Heart left ventricle (tissue), 16 donors: Measurements from ENCODE around the gene NUDT14. TPM values are rescaled to one million over a fixed set of nuclear protein-coding genes. Genes with fewer than 3 reads are reported as not detected.
A peak's percentile ranks its signal among the peaks of the same experiment; 100 is the strongest.

ENCODE experiments used
- ATAC-seq, 4 donors: fragments of 200-7000 bp; cut with Tn5 transposase; one replicate each; pipeline ENCODE4 v1.9.1; 2020 to 2022; ENCODE audit warnings: moderate library complexity in 4 of 4, mild to moderate bottlenecking in 3 of 4, moderate number of reproducible peaks in 1 of 4
- DNase-seq, 5 donors: peaks; one replicate each; pipeline ENCODE4 v3.0.0-alpha.2; 2020
- H3K27ac ChIP-seq, 12 donors: fragments of 200-600 bp; sonication (generic) in 4 of 12; one replicate each; pipeline versions ENCODE4 v1.5.0 to v1.8.0; 2016 to 2022; ENCODE audit warnings: mild to moderate bottlenecking in 2 of 12
- H3K27me3 ChIP-seq, 9 donors: fragments of 200-600 bp; sonication (generic) in 2 of 9; one replicate each; pipeline versions ENCODE4 v1.5.1 to v1.8.0; 2016 to 2022; ENCODE audit warnings: mild to moderate bottlenecking in 3 of 9
- H3K36me3 ChIP-seq, 9 donors: fragments of 200-600 bp; sonication (generic) in 2 of 9; one replicate each; pipeline versions ENCODE4 v1.5.0 to v1.8.0; 2018 to 2022; ENCODE audit warnings: mild to moderate bottlenecking in 2 of 9
- H3K4me1 ChIP-seq, 12 donors: fragments of 200-600 bp; sonication (generic) in 4 of 12; one replicate each; pipeline versions ENCODE4 v1.5.0 to v1.8.0; 2016 to 2022; ENCODE audit warnings: mild to moderate bottlenecking in 3 of 12
- H3K4me3 ChIP-seq, 12 donors: fragments of 200-600 bp; sonication (generic) in 4 of 12; one replicate each; pipeline versions ENCODE4 v1.5.0 to v1.8.0; 2017 to 2022; ENCODE audit warnings: mild to moderate bottlenecking in 9 of 12, moderate library complexity in 4 of 12
- H3K9me3 ChIP-seq, 12 donors: fragments of 200-600 bp; sonication (generic) in 4 of 12; one replicate each; pipeline versions ENCODE4 v1.5.0 to v1.8.0; 2016 to 2022; ENCODE audit warnings: mild to moderate bottlenecking in 1 of 12
- POLR2A ChIP-seq, 2 donors: fragments of 450-650 bp; IDR thresholded peaks; one replicate each; pipeline ENCODE4 v1.6.1; 2017; ENCODE audit warnings: antibody characterized with exemption in 2 of 2, mild to moderate bottlenecking in 2 of 2, moderate library complexity in 2 of 2
- WGBS, 4 donors: extraction: QIAGEN DNeasy Blood & Tissue Kit in 2 of 4; methylation state at CpG; one replicate each; pipeline versions ENCODE4 v1.1.5 to v1.1.7; 2013 to 2018; 5-methylcytosine and 5-hydroxymethylcytosine counted together
- intact Hi-C, 10 donors: fragments of 100-400 bp; cut with DNase I; formaldehyde crosslinking; loops; one replicate each; pipeline versions ENCODE4 v1.11.1 to v1.14.2; 2022
- polyA plus RNA-seq, 2 donors: library from polyadenylated mRNA; stranded (reverse); fragments of 200-250 nt; gene quantifications; one replicate each; pipeline ENCODE4 v1.2.3, GENCODE V29; 2013
- total RNA-seq, 9 donors: library from RNA; depleted of rRNA in 2 of 9; stranded (reverse); fragments of >200 nt in 2 of 9; fragmentation: NEBNext Ultra II Directional in 3 of 9; extraction: Animal tissue kit (Norgen Biotek cat#: 25700) in 3 of 9; gene quantifications; one replicate each; pipeline versions ENCODE4 v1.1.0 to v1.2.4, GENCODE V29; 2016 to 2023
- TF ChIP-seq, protein P1 (sequence below), 12 donors: fragments of 200-600 bp; sonication (generic) in 4 of 12; IDR thresholded peaks; one replicate each; pipeline versions ENCODE4 v1.5.0 to v1.8.0; 2018 to 2022; ENCODE audit warnings: antibody characterized with exemption in 12 of 12, mild to moderate bottlenecking in 5 of 12
- donor health status: ischemic (EF 13 %, LVEDD 7.1; RV severe dilation, severe dysfunction).
- donor health status: healthy with polysubstance abuse.
- donor health status: DM: no; HTN: yes; CAD: no.
- donor health status: DM: no; HTN: no; CAD: no.
- donor health status: ischemic (EF 25% LVEDD 6.9; RV normal size, moderate dysfunction).
- donor health status: ischemic (EF 25% LVEDD 5.7; RV mildly dilated, moderate dysfunction).
- donor health status: healthy.
- donor health status: DM: yes; HTN: yes; CAD: no.
- donor health status: ischemic (EF 35%, LVEDD 5.7; RV mildly dilated, moderate dysfunction).
- donor health status: nonischemic (EF 11% LVEDD 7.7; RV severe dilation, severe dysfunction).
- donor health status: DM: yes; HTN: yes; CAD: no.
- donor health status: PGD.
- donor health status: ischemic (EF 29% LVEDD 5.4; RV normal size, mild dysfunction).
- donor health status: nonischemic (EF 23%, LVEDD 6.1; RV moderate dilation, normal function).

The NUDT14 gene
- total and polyA plus RNA-seq, 11 donors: 14.3 to 48.9 (median 23.8) TPM

DNA sequence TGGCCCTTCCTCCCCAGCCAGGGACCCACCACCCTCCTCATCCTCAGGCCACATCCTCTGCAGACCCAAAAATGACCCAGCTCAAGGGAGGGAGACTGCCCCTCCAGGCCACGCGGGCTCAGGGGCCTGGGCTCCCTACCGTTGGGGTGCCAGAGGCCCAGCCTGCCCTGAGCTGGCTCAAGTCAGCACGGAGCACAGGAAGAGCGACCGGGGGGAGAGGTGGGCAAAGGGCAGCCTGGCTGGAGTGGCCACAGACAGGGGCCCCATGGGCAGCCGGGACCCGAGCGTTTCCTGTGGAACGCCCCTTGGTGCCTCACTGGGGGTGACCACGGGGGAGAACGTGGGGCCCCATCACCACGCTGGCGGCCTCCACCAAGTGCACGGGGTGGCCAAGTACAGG lies 23.2 kb downstream of the NUDT14 start:
- ATAC-seq: no peak
- 82 to 98% (median 93%) methylated on average over 9 to 15 of the region's 15 CpGs for WGBS, 4 donors
- intact Hi-C loops: loop anchor here in 1 of 10 donors (10.0 kb wide), 1 partner anchor 63 kb away; no protein-coding TSS in a partner anchor

DNA sequence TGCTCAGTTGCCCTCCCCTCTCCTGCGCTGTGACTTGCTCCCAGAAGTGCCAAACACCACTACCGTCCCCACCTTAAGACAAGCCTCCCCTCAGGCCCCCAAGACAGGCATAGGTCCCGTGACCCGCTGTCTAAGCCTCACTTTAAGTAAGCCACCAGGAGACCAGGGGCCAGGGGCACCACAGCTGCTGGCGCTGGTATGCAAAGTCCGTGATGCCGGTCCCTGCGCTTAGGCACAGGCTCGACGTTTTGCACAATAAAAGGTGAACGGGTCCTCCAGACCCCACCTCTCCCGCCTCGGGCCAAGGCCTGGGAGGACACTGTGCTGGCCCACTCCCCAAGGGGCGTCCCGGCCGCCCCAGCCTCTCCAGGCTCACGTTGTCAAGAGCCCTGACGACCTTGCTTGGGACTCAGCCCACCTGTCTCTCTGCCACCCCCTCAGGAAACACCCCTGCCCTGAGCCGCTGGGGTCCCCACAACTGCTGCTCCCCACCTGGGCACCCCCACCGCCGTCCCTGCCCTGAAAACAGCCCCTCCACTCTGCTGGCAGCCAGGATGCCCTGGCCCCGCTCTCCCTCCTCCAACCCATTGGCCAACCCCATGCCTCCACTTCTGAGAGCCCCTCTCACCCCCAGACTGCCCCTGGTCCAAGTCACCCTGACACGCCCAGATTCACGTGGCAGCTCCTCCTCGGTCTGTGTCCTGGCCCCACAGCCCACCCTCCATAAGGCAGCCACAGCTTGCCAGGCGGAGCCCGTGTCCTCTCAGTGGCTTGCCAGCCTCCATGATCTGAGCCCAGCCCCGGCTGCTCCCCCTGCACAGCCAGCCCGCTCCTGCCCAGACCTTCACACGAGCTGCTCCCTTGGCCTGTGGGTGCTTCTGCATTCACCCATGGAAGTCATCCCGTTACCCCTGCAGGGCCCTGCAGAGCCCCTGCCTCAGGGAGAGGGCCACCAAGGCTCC lies 24.4 kb downstream of the NUDT14 start:
- Histone ChIP-seq H3K9me3 (no peaks in the 10 kb centered on the region), H3K27ac (no peak overlapping the region), H3K27me3 (no peaks in the 10 kb centered on the region), H3K4me1 (peaks cover 6 to 44% (median 25%) of the 10 kb centered on the region in 12 donors), H3K4me3 (no peak overlapping the region), H3K36me3 (peaks cover 0 to 9% (median 0%) of the 10 kb centered on the region in 9 donors)
- WGBS, 4 donors: 82 to 87% (median 85%) methylated on average over 28 to 31 of the region's 31 CpGs
- TF ChIP-seq POLR2A (IDR thresholded peaks at IDR 0.05): no peak
- TF ChIP-seq, protein P1, sequence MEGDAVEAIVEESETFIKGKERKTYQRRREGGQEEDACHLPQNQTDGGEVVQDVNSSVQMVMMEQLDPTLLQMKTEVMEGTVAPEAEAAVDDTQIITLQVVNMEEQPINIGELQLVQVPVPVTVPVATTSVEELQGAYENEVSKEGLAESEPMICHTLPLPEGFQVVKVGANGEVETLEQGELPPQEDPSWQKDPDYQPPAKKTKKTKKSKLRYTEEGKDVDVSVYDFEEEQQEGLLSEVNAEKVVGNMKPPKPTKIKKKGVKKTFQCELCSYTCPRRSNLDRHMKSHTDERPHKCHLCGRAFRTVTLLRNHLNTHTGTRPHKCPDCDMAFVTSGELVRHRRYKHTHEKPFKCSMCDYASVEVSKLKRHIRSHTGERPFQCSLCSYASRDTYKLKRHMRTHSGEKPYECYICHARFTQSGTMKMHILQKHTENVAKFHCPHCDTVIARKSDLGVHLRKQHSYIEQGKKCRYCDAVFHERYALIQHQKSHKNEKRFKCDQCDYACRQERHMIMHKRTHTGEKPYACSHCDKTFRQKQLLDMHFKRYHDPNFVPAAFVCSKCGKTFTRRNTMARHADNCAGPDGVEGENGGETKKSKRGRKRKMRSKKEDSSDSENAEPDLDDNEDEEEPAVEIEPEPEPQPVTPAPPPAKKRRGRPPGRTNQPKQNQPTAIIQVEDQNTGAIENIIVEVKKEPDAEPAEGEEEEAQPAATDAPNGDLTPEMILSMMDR (IDR thresholded peaks at IDR 0.05): no peak
- no peak for DNase-seq
- ATAC-seq: no peak
- intact Hi-C loops: loop anchor here in 1 of 10 donors (10.0 kb wide), 1 partner anchor 62 kb away; no protein-coding TSS in a partner anchor

More for the DNA sequence above, 23.2 kb downstream of the NUDT14 start:
- Histone ChIP-seq H3K36me3 (peaks cover 0 to 7% (median 0%) of the 10 kb centered on the region in 9 donors), H3K27ac (no peak overlapping the region), H3K9me3 (no peaks in the 10 kb centered on the region), H3K4me3 (no peak overlapping the region), H3K27me3 (no peaks in the 10 kb centered on the region), H3K4me1 (peaks cover 0 to 39% (median 15%) of the 10 kb centered on the region in 12 donors)
- DNase-seq: no peak
- no peak for TF ChIP-seq POLR2A (IDR thresholded peaks at IDR 0.05)
- TF ChIP-seq, protein P1 (IDR thresholded peaks at IDR 0.05): no peak

DNA sequence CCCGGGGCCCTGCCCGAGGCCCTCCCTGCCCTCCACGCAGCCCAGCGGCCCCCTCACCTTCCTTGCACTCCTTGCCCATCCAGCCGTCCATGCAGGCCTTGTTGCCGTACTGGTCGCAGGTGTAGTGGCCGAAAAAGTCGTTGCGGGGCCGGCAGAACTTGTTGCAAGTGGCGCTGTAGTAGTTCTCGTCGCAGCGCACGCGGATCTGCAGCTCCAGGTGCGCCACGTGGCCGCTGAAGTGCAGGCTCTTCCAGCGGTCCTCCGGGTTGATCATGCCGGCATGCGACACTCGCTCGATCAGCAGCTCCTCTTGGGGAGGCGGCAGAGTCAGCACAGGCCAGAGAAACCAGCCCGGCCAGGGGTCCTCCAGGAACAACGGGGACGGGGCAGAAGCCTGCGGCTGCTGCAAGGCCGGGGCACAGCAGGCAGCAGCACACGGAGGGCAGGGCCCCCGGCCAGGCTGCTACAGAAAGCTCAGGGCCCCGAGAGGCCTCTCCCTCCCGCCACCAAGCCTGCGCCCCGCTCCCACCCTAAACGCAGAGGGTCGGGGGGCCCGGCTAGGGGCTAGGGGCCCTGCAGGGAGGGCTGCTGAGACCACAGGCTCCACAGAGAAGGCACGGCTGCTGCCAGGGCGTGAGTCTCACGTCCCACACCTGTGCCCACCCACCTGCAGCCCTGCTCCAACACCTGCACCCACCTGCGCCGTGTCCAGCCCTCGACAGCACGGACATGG lies 25.3 kb downstream of the NUDT14 start:
- no peak overlapping the region for H3K4me3 ChIP-seq
- intact Hi-C loops: loop anchor here in 1 of 10 donors (10.0 kb wide), 1 partner anchor 61 kb away; no protein-coding TSS in a partner anchor
- DNase-seq (peak in 3 of 5 donors; percentile 19 to 58 (median 20)), ATAC-seq (no peak)
- peaks cover 0 to 15% (median 0%) of the 10 kb centered on the region in 9 donors for H3K36me3 ChIP-seq
- H3K9me3 ChIP-seq: no peaks in the 10 kb centered on the region
- WGBS, 4 donors: 84 to 91% (median 85%) methylated on average over 24 to 48 of the region's 48 CpGs
- H3K27ac ChIP-seq: no peak overlapping the region
- TF ChIP-seq, protein P1 (IDR thresholded peaks at IDR 0.05): no peak
- no peak for TF ChIP-seq POLR2A (IDR thresholded peaks at IDR 0.05)
- H3K27me3 ChIP-seq: no peaks in the 10 kb centered on the region
- H3K4me1 ChIP-seq: peaks cover 6 to 43% (median 25%) of the 10 kb centered on the region in 12 donors
